HG03066 (cell line): ENCODE data around the gene IGFLR1.

Source experiments
- ATAC-seq: cut with Tn5 transposase; IDR thresholded peaks from one replicate; pipeline ENCODE4 v1.9.1; 2021; ENCODE audit warnings: low read depth; ENCODE audit not compliant: unreplicated experiment

The IGFLR1 gene

DNA sequence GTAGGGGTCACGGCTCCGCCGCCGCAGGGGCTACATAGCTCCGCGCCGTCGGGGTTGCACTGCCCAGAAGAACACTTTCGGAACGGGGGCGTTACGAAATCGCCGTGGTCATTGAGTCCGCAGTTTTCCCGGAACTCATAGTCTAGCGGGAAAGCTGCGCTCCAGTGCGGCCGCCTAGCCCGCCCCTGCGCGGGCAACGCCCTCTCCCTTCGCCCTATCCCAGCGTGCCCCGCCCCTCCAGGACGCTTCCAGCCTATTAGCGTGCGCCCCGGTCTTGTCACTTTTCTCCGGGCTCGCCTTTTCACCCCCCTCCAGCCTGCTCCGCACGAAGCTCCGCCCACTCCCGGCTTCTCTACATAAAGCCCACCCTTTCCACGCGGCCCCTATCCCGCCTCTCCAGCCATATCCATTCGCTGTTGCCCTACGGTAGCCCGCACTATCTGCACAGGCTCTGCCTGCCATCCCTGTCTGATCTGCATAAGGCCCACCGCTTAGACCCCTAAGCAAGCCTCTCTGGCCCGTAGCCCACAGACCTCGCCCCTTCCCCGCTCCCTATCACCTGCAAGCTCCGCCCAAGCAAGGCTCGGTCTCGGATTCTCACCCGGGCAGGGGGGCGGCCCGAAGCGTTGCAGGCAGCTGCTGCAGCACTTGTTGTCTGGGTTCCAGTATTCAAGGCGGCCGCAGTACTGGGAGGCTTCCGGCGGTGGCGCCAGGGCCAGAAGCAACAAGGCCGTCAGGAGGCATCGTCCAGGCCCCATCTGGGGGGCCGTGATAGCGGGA, 1.6 kb downstream of the IGFLR1 start:
- peak; percentile 56 for ATAC-seq

DNA sequence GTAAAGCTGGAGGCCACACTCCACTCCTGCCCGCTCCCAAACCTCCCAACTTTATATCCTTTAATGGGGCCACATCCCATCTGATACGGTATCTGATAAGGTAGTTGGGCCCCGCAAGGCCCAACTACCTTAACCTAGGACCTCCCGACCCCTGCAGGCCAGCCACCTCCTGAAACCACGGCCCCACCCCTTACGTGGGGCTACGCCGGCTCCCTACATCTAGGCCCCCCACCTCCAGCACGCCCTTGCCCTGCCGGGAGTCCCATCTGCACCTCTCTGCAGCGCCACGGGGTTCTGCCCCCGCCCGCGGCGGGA, 2.2 kb downstream of the IGFLR1 start:
- ATAC-seq: no peak

DNA sequence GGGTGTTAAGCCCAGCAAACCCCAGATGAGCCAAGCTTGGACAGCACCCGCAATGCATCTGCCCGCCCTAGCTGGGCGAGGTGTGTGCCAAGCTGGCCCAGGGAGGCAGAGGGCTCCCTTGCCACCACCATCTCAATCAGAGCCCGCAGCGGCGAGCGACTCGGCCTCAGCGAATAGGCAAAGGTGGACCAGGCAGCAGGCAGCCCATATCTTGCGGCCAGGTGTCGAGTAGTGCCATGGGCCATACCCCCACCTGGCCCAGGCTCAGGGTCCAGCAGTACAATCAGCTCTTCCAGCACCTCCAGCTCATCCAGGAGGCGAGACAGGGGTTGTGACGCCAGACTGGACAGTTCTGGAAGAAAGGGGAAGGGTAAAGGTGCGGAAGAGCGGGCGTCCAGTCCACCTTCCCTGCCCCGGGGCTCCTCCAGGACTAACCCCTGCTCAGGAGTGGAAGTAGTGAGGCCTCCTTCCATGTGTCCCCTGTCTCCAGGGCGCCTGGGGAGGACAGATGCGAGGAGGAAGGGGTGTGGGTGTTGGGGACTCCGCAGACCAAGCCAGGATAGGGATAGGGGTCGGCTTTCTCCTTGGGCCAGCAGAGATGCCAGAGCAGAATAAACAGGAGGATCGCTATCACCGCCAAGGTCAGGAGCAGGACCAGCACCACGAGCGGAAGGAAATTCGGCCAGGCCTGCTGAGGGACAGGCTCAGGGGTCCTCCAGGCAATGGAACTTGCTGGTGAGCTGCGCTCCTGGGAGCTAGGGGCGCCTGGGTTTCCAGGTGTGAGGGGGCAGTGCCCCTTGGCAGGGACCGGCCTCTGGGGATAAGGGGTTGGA, 2.8 kb downstream of the IGFLR1 start:
- ATAC-seq: no peak

DNA sequence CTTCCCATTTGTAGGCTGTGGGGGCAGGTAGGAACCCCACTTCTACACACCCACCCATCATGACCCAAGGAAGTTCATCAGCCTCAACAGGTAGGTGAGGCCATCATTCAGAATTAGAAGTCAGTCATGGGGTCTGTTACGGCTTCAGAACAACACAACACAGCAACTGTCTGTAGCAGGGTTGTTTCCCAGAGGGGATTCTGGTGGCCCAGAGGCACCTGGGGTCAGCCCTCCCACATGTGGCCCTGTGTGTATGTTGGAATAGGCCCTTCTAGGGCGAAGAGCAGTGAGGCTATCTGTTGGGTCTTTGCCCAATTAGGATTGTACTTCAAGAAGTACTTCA, 3.4 kb downstream of the IGFLR1 start:
- no peak for ATAC-seq

DNA sequence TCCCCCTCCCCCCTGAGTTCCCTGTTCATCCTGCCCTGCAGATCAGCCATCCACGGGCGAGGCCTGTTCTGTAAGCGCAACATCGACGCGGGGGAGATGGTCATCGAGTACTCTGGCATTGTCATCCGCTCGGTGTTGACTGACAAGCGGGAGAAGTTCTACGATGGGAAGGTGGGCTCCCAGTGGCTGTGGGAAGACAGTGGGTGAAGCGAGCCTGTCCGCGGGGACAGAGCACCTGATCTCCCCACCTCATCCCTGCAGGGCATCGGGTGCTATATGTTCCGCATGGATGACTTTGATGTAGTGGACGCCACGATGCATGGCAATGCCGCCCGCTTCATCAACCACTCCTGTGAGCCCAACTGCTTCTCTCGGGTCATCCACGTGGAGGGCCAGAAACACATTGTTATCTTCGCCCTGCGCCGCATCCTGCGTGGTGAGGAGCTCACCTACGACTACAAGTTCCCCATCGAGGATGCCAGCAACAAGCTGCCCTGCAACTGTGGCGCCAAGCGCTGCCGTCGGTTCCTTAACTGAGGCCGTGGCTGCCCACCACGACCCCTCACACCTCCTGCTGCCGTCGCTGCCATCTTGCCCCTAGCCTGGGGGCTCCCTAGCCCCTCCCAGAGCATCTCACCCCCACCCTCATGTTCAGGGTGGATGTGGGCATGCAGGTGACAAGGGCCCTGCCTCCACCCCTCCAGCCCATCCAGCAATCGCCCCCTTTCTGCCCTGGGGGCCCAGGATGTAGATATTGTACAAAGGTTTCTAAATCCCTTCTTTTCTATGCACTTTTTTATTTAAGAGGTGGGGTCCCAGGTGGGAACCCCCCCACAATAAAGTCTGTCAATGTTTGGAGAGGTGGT, 4.0 kb downstream of the IGFLR1 start:
- ATAC-seq: no peak

DNA sequence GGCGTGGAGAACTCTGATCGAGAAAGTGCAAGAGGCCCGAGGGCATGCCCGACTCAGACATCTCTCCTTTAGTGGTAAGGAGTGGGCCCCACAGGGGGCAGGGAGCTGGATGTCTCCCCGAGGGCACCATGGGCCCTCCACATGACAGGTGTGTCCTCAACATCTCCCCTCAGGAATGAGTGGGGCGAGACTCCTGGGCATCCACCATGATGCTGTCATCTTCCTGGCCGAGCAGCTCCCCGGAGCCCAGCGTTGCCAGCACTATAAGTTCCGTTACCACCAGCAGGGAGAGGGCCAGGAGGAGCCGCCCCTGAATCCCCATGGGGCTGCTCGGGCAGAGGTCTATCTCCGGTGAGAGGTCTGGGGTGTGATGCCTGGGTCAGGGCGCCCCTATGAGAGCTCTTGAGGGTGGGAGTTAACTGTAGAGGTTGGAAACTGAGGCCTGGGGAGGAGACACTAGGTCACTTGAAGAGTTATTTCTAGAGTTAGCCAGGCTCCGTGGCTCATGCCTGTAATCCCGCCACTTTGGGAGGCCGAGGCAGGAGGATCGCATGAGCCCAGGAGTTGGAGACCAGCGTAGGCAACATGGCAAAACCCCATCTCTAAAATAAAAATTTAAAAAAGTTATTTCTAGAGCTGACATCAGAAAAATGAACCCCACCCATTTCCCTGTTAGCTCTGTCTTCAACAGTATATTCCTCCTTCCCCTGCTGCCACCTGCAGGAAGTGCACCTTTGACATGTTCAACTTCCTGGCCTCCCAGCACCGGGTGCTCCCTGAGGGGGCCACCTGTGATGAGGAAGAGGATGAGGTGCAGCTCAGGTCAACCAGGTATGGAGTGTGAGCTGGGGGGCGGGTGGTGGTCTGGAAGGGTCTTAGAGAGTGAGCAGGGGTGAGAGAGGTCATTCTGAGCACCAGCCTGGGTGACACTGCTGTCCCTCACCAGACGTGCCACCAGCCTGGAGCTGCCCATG, 5.1 kb downstream of the IGFLR1 start:
- ATAC-seq: no peak

DNA sequence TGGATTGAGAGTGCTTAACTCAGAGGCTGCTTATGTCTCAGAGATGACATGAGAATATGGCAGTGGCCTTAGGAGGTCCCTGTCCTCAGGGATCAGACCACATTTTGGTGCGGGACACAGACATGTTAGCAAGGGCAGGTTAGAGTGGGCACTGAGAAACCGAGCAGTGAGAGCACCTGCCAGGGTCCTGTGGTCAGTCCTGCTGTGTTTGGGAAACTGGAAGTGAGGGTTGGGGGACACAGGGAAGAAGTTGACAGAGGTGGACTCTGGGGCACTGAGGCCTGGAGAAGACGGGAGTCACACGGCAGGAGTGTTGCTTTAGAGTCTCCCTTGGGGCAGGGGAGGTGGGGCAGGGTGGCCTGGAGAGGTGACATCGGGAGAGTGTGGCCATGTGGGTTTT, 7.4 kb downstream of the IGFLR1 start:
- ATAC-seq: no peak

DNA sequence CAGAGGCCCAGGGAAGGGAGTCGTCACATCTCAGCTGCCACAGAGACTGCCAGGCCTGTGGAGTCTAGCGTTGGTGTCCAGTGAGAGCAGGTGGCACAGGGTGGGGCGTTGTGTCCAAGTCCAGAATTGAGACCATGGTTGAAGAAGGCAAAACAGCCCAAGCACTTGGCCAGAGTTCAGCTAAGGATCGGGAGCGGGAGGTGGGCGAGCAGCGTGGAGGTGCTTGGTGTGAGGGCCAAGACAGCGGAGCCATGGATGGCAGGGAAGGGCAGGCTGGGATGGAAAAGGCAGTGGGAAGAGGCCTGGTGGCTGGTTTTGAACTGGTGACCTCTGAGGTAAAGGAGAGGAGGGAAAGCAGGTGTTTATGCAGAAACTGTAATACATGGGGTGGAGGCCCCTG, 8.0 kb downstream of the IGFLR1 start:
- no peak for ATAC-seq

DNA sequence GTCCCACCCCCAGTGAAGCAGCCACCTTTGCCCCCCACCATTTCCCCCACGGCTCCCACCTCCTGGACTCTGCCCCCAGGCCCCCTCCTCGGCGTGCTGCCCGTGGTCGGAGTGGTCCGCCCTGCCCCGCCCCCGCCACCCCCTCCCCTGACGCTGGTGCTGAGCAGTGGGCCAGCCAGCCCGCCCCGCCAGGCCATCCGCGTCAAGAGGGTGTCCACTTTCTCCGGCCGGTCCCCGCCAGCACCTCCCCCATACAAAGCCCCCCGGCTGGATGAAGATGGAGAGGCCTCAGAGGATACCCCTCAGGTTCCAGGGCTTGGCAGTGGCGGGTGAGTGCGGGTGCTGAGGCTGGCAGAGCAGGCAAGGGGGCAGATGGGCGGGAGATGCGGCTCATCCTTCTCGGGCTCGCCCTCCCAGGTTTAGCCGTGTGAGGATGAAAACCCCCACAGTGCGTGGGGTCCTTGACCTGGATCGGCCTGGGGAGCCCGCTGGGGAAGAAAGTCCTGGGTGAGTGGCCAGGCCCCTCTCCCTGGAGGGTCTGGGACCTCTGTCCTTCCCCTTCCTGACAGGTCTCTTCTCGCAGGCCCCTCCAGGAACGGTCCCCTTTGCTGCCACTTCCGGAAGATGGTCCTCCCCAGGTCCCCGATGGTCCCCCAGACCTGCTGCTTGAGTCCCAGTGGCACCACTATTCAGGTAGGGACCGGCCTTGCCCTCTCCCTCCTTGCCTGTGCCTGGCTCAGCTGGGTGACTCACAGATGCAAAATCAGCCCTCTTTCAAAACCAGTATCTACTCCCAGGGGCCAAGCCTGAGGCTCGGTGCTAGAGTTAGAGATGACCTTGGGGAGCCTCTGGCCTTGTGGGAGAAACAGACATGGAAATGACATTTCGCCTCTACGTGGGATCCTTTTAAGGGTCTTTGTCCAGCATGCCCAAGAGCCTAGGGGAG, 8.8 kb downstream of the IGFLR1 start:
- ATAC-seq: no peak

DNA sequence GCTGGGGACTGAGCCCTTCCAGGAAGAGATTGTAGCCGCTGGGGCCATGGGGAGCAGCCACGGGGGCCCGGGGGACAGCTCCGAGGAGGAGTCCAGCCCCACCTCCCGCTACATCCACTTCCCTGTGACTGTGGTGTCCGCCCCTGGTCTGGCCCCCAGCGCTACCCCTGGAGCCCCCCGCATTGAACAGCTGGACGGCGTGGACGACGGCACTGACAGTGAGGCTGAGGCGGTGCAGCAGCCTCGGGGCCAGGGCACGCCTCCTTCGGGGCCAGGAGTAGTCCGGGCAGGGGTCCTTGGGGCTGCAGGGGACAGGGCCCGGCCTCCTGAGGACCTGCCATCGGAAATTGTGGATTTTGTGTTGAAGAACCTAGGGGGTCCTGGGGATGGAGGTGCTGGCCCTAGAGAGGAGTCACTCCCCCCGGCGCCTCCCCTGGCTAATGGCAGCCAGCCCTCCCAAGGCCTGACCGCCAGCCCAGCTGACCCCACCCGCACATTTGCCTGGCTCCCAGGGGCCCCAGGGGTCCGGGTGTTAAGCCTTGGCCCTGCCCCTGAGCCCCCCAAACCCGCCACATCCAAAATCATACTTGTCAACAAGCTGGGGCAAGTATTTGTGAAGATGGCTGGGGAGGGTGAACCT, 9.6 kb downstream of the IGFLR1 start:
- ATAC-seq: no peak

DNA sequence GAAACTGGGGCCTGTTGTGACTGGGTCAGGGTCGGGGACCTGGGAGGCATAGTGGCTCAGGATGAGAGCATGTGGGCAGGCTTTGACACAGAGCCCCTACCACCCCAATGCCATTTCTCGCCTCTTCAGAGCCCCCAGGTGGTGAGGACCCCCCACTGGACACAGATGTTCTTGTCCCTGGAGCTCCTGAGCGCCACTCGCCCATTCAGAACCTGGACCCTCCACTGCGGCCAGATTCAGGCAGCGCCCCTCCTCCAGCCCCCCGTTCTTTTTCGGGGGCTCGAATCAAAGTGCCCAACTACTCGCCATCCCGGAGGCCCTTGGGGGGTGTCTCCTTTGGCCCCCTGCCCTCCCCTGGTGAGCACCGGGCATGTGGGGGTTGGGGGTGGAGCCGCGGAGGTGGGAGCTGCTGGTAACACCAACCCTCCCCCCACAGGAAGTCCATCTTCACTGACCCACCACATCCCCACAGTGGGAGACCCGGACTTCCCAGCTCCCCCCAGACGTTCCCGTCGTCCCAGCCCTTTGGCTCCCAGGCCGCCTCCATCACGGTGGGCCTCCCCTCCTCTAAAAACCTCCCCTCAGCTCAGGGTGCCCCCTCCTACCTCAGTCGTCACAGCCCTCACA, 10.4 kb downstream of the IGFLR1 start:
- ATAC-seq: no peak

DNA sequence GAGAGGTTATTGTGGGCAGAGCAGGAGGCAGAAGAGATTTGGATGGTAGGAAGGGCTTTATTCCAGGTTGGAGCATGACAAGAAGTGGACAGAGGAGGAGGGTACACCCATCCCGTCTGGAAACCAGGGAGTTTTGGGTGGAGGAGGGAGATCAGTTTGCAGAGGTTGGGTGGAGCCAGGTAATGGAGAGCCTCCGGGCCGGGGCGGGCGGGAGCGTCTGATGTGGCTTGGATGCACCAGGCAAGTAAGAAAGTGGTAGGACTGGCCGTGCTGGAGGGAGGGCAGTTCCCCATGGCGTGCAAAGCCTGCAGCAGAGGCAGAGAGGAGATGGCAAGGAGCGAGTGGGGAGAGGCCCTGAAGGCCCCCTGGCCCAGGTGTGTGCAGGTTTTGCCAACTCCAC, 10.9 kb downstream of the IGFLR1 start:
- no peak for ATAC-seq

DNA sequence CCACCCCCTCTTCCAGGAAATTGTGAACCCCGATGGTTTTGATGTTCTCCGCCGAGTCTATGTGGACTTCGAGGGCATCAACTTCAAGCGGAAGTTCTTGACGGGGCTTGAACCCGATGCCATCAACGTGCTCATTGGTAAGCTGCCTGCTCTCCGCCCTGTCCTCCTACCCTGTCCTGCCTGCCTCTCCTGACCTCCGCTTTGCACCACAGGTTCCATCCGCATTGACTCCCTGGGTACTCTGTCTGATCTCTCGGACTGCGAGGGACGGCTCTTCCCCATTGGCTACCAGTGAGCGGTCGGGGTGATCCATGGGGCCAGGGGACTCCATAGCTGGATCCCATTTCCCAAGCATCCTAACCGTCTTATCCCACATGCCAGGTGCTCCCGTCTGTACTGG, 11.9 kb downstream of the IGFLR1 start:
- ATAC-seq: no peak

DNA sequence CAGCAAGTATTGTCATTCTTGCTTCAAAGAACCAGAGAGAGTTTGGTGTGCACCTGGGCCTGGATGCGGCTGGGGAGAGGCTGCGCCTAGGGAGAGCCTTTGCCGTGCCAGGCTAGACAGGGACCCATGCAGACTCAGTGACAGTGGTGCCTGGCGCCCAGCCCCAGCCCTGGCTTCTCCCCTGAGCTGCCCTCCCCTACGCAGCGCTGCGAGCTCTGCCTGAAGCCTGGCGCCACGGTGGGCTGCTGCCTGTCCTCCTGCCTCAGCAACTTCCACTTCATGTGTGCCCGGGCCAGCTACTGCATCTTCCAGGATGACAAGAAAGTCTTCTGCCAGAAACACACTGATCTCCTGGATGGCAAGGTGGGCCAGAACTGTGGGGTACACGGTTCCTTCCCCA, 12.5 kb downstream of the IGFLR1 start:
- ATAC-seq: no peak

DNA sequence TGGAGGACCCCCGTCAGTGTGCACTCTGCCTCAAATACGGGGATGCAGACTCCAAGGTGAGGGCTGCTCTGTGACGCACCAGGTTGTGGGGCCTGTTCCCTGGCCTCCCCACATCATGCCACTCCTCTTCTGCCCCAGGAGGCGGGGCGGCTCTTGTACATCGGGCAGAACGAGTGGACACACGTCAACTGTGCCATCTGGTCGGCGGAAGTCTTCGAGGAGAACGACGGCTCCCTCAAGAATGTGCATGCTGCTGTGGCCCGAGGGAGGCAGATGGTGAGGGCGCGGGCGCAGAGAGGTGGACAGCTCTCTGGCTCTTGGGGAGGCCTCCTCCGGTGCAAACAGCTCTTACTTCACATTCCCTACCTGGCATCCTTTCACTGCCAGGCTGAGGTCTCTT, 13.2 kb downstream of the IGFLR1 start:
- ATAC-seq: no peak

DNA sequence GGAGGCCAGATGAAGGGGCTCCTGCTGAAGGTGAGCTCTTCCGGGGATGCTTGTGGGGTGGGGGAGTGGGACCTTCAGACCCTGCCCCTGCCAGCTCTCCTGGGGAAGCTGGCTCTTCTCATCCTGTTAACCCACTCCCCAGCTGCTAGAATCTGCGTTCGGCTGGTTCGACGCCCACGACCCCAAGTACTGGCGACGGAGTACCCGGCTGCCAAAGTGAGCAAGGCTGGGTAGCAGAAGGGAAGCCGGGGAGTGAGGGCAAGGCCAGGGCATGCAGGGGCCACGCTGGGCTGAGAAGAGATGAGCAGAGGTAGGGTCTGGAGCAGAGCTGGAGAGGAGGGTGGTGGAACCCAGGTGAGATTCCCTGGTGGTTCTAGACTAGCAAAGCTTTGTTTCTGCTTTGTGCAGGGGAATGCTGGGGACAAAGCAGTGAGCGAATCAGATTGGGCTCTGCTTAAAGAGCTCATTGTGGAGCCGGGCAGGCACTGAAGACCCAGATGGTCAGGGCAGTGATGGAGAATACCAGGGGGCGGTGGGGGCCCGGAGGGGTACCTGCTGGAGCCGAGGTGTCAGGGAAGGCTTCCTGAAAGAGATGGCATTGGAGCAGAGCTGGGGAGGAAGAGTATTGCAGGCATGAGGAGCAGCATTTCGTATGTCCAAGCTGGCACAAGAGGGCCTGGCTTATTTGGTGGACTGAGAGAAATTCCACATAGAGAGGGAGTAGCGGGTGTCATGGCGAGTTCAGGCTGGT, 14.1 kb downstream of the IGFLR1 start:
- ATAC-seq: no peak
